Hippocampal formation (tissue), 2 donors: Measurements from ENCODE around the gene SNX1.
"Not testable (repeated sequence)": the region's sequence is repeated elsewhere in the genome, so short reads cannot be mapped to it uniquely, and the experiment has no call there.

Source experiments
- DNase-seq, 2 donors: peaks; one replicate each; lab custom pipeline; 2025; lab: John Stamatoyannopoulos, UW

Gene SNX1

DNA sequence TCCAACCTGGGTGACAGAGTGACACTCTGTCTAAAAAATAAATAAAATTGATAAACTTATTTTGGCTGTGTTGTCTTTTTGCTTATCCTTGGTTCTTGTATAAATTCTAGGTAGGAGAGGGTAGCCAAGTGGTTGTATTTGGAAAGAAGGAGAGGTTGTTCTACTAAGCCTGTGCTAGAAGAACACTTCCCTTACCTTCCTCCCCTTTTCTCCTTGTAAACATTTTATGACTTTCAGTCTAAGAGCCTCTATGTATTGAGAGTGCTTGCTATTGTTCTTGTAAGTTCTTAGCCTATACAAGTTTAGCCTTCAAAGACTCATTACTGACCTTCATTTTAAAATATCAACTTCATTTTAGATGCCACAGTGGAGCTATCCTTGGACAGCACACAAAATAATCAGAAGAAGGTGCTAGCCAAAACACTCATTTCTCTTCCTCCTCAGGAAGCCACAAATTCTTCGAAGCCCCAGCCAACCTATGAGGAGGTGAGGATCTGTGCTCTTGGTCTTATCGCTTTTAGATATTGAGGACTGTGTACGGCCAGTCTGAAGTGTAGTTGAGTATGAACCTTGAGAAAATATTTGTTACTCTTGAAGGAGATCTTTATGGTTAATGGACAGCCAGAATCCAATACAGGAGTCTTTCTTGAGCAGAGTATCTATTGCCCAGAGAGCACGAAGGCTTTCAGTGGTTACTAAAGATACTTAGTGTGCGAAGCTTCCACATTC is 22.1 kb downstream of the SNX1 start:
- no peak for DNase-seq

DNA sequence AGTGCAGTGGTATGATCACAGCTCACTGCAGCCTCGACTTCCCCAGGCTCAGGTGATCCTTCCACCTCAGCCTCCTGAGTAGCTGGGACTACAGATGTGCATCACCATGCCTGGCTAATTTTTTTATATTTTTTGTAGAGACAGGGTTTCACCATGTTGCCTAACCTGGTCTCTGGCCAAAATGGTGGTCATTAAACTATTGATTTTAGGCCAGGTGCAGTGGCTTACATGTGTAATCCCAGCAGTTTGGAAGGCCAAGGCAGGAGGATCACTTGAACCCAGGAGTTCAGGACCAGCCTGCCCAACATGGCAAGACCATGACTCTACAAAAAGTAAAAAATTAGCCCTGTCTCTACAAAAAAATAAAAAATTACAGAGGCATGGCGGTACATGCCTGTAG is 24.5 kb downstream of the SNX1 start:
- DNase-seq: not testable (repeated sequence)

GRCh38 chr15:64121614-64122013 is 25.8 kb downstream of the SNX1 start:
- no peak for DNase-seq

GRCh38 chr15:64122444-64122843 is 26.7 kb downstream of the SNX1 start:
- DNase-seq: peak in 1 of 2 donors; percentile 41

- DNase-seq: peak; percentile 82 to 98
Observed at GRCh38 chr15:64122936-64123351, 27.2 kb downstream of the SNX1 start.

DNA sequence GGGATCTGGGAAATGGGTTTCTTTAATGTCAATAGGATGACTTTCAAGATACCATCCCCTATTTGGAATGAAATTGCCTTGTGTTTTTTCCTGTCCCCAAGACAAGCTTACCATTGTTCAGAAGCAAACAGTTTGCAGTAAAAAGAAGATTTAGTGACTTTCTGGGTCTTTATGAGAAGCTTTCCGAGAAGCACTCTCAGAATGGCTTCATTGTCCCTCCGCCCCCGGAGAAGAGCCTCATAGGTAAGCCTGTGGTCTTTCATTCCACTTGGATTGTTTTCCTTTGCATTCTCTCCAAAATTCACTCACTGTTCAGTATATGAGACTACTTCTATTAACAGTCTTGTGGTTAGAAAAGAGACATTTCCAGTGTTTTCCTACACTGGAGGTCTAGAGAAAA is 30.2 kb downstream of the SNX1 start:
- no peak for DNase-seq

- DNase-seq: no peak
Observed at GRCh38 chr15:64127521-64128270, 31.9 kb downstream of the SNX1 start.

GRCh38 chr15:64130159-64130558 is 34.4 kb downstream of the SNX1 start:
- DNase-seq: no peak

DNA sequence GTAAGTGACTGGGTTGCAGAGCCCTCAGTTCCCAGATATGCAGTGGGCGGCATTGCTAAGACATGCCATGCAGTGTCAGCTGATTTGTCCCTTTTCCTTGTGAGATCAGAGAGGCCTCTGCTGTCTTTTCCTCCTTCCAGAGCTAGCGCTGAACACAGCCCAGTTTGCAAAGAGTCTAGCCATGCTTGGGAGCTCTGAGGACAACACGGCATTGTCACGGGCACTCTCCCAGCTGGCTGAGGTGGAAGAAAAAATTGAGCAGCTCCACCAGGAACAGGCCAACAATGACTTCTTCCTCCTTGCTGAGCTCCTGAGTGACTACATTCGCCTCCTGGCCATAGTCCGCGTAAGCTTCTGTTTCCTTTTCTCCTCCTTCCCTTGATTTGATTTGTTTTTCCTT is 35.8 kb downstream of the SNX1 start:
- peak; percentile 30 to 39 for DNase-seq

- DNase-seq: no peak
Observed at GRCh38 chr15:64132217-64132616, 36.4 kb downstream of the SNX1 start.

GRCh38 chr15:64133623-64134344 is 38.0 kb downstream of the SNX1 start:
- no peak for DNase-seq

- peak; percentile 36 to 84 for DNase-seq
Observed at GRCh38 chr15:64134345-64134829, 38.6 kb downstream of the SNX1 start.

DNA sequence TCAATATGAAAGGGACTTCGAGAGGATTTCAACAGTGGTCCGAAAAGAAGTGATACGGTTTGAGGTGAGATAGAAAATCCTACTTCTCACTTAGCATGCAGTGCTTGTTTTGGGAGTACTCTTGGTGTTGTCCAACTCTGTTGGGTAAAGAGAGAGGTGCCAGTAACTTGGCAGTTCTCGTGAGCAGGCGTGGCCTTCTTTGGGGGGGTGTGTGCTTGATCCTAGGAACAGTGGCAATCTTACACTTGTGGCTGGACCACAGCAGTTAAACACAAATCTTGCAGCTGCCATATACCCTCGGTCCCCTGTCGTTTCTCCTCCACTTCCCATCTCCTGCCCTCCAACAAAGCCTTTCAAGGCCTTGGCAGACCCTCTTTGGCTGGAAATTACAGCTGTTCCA is 40.6 kb downstream of the SNX1 start:
- DNase-seq: no peak

DNA sequence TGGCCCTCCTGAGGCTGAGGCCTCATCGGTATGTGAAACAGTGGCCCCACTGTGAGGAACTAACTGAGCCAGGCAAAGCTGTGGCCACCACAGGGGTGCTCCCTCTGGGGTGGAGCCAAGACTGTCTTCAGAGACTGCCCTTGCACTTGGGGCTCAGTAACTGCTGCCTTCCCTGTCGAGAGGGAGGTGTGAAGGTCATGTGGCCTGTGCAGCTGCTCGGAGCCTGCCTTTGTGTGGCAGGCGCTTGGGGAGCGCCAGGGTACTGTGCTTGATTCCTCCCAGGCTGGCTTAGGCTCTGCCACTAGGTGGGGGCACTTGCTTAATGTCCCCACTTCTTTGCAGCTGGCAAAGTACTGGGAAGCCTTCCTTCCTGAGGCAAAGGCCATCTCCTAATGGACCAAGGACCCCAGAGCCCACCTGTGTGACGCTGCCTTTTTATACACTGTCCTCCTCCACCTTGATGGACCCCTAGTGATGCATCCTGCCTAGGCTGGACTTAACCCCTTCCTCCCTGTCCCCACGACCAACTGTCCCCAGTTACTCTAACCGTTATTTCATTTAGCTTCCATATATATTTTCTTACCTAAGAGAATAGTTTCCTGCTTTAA is 41.5 kb downstream of the SNX1 start:
- DNase-seq: peak; percentile 46 to 56

GRCh38 chr15:64138331-64138941 is 42.7 kb downstream of the SNX1 start:
- DNase-seq: no peak

GRCh38 chr15:64141798-64142512 is 46.2 kb downstream of the SNX1 start:
- DNase-seq: peak in 1 of 2 donors; percentile 50

- DNase-seq: no peak
Observed at GRCh38 chr15:64143276-64143675, 47.5 kb downstream of the SNX1 start.

- no peak for DNase-seq
Observed at GRCh38 chr15:64144192-64144564, 48.4 kb downstream of the SNX1 start.

DNA sequence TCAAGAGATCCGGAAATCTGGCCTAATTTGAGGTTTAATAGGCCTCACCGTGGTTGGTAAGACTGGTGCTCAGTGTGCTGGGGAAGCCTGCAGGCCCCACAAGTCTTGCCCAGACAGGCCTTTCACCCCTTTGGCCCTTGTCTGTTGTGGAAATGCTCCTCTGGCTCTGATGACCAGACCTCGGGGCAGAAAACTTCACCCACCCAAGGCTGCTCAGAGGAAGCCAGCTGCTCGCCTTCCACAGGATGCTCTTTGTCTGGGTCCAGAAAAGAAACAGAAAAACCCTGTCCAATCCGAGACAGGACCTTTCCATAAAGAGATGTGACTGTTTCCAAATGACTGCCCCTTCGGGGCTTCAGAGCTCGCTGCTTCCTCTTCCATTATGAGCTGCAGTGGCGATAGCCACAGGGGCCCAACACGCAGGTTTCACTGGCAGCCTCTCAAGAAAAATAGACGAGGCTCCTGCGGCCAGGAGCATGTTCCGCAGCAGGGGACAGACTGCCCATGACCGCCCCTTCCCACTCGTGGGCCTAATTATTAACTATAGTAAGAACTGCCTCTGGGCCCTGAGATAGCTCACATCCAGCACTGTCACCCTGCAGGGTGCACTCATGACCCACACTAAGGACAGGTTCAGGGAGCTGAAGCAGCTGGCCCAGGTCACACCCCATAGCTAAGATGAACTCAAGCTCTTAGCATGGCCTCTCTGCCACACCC is 48.9 kb downstream of the SNX1 start:
- no peak for DNase-seq

DNA sequence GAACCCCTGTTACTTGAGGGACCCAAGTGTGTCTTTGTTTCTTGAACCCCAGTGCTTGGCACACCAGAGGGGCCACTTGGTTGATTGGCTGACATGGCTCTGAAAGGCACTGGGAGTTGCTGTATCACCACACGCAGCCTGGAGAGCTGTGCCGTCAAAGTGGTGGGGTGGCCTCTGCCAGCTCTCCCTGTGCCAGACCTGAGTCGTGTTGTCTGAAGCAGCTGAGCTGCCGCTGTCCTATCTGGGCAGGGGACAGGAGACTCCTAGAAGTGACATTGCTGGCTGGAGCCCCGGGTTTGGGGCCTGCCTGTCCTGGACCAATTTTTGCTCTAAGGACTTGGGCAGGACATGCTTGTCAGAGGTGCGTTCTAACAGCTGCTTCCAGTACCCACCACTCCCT is 50.3 kb downstream of the SNX1 start:
- no peak for DNase-seq

GRCh38 chr15:64146520-64146884 is 50.7 kb downstream of the SNX1 start:
- no peak for DNase-seq
